GM12878 (cell line): ENCODE data around the gene ZCCHC3. TPM values are rescaled to one million over a fixed set of nuclear protein-coding genes. Genes with fewer than 3 reads are reported as not detected.
A peak's percentile ranks its signal among the peaks of the same experiment; 100 is the strongest.

Experiments
- ATAC-seq: fragments of 200-7000 bp; cut with Tn5 transposase; 3 replicates; pipeline ENCODE4 v1.9.1; 2020; ENCODE audit warnings: mild to moderate bottlenecking, moderate library complexity
- BruUV-seq: library from RNA; stranded (reverse); fragments of 400-500 nt; replicated peaks from 2 replicates; lab custom pipeline; 2021; lab: Mats Ljungman, UMichigan
- CTCF ChIA-PET: fragments of 300-600 bp; sonication (Branson Sonifier 250); formaldehyde crosslinking; extraction: SDS; loops from one replicate; lab custom pipeline; 2021; ENCODE audit warnings: inconsistent platforms; lab: Yijun Ruan, JAX
- POLR2A ChIA-PET: fragments of 350-600 bp; formaldehyde crosslinking; extraction: SDS; loops from one replicate; lab custom pipeline; 2021; ENCODE audit warnings: inconsistent platforms; lab: Charles Lee
- RAD21 ChIA-PET: fragments of 300-600 bp; sonication (Branson Sonifier 250); formaldehyde crosslinking; loops from one replicate; lab custom pipeline; 2023; ENCODE audit warnings: antibody characterized with exemption; ENCODE audit not compliant: unreplicated experiment; lab: Charles Lee
- SMC1A ChIA-PET: fragments of 300-600 bp; sonication (Branson Sonifier 250); formaldehyde crosslinking; loops from one replicate; lab custom pipeline; 2023; ENCODE audit not compliant: unreplicated experiment, uncharacterized antibody; lab: Charles Lee
- DNase-seq: peaks from one replicate; pipeline ENCODE4 v3.0.0-alpha.2; 2011; ENCODE audit warnings: low read depth, low spot score
- FAIRE-seq: peaks from 3 replicates; lab custom pipeline; 2011; peaks lifted over from hg19 to GRCh38; lab: Jason Lieb, UNC
- H2AFZ ChIP-seq: 2 replicates; pipeline ENCODE4 v1.6.0; 2011; ENCODE audit warnings: low read depth, low read length, control low read depth; ENCODE audit not compliant: control insufficient read depth
- H3K27ac ChIP-seq: 2 replicates; pipeline ENCODE4 v1.5.1; 2011; ENCODE audit warnings: control low read depth; ENCODE audit not compliant: control insufficient read depth, insufficient read depth
- H3K27me3 ChIP-seq, 2 experiments: replicated peaks in 1 of 2; 2 replicates each; pipeline versions ENCODE4 v1.6.0 to v1.6.1; 2011; ENCODE audit warnings: low read length in 1 of 2; ENCODE audit not compliant: control insufficient read depth in 2 of 2, insufficient read depth in 2 of 2
- H3K36me3 ChIP-seq, 2 experiments: 2 replicates each; pipeline ENCODE4 v1.5.1; 2011; ENCODE audit warnings: low read length in 1 of 2; ENCODE audit not compliant: control insufficient read depth in 2 of 2, insufficient read depth in 2 of 2
- H3K4me1 ChIP-seq: 2 replicates; pipeline ENCODE4 v1.6.1; 2011; ENCODE audit warnings: mild to moderate bottlenecking, low read length, moderate library complexity, mixed read lengths; ENCODE audit not compliant: control insufficient read depth, insufficient read depth
- H3K4me2 ChIP-seq: 2 replicates; pipeline ENCODE4 v1.6.0; 2011; ENCODE audit warnings: control low read depth; ENCODE audit not compliant: control insufficient read depth, insufficient read depth
- H3K4me3 ChIP-seq: fragments of 200-600 bp; sonication (generic); 2 replicates; pipeline ENCODE4 v1.5.1; 2016
- H3K79me2 ChIP-seq: 2 replicates; pipeline ENCODE4 v1.6.0; 2011; ENCODE audit warnings: low read length; ENCODE audit not compliant: control insufficient read depth, insufficient read depth
- H3K9ac ChIP-seq: 2 replicates; pipeline ENCODE4 v1.8.0; 2011; ENCODE audit warnings: low read length, control low read depth, mixed read lengths; ENCODE audit not compliant: control insufficient read depth, insufficient read depth
- H3K9me3 ChIP-seq: replicated peaks from 3 replicates; pipeline ENCODE4 v1.5.1; 2011; ENCODE audit warnings: mild to moderate bottlenecking, low read length; ENCODE audit not compliant: control insufficient read depth, insufficient read depth
- H4K20me1 ChIP-seq: 2 replicates; pipeline ENCODE4 v1.6.0; 2011; ENCODE audit not compliant: control insufficient read depth, insufficient read depth
- BCL3 ChIP-seq: IDR thresholded peaks from 2 replicates; pipeline ENCODE4 v1.6.1; 2011; ENCODE audit warnings: borderline replicate concordance, low read depth, mild to moderate bottlenecking, moderate library complexity, low read length; ENCODE audit not compliant: insufficient read depth, poor library complexity, severe bottlenecking
- BHLHE40 ChIP-seq, 2 experiments: fragments of 450-650 bp in 1 of 2; IDR thresholded peaks; 2 replicates each; pipeline ENCODE4 v1.6.1; 2011 to 2017; ENCODE audit warnings: low read depth in 2 of 2, borderline replicate concordance in 1 of 2, improper control_type of control experiment in 1 of 2, low read length in 1 of 2, mild to moderate bottlenecking in 1 of 2
- FOXM1 ChIP-seq: IDR thresholded peaks from 2 replicates; pipeline ENCODE4 v1.6.1; 2012; ENCODE audit warnings: low read depth, mild to moderate bottlenecking, inconsistent platforms, low read length, moderate library complexity
- GABPA ChIP-seq: IDR thresholded peaks from 2 replicates; pipeline ENCODE4 v1.6.1; 2014; ENCODE audit warnings: antibody characterized with exemption, low read depth, mild to moderate bottlenecking, inconsistent platforms
- MYC ChIP-seq: IDR thresholded peaks from 2 replicates; pipeline ENCODE4 v1.6.1; 2011; ENCODE audit warnings: mild to moderate bottlenecking, low read length, moderate library complexity, inconsistent platforms; ENCODE audit not compliant: insufficient read depth, insufficient replicate concordance, insufficient read length, severe bottlenecking
- PAX5 ChIP-seq: IDR thresholded peaks from 2 replicates; pipeline ENCODE4 v1.6.1; 2011; ENCODE audit warnings: low read depth, low read length, borderline replicate concordance
- PAX8 ChIP-seq: fragments of 450-650 bp; IDR thresholded peaks from 2 replicates; pipeline ENCODE4 v1.6.1; 2017; ENCODE audit warnings: mild to moderate bottlenecking, moderate library complexity
- RB1 ChIP-seq: fragments of 450-650 bp; formaldehyde crosslinking; IDR thresholded peaks from 2 replicates; pipeline ENCODE4 v1.6.1; 2017; ENCODE audit warnings: mild to moderate bottlenecking, borderline replicate concordance
- SMAD1 ChIP-seq: fragments of 450-650 bp; IDR thresholded peaks from 2 replicates; pipeline ENCODE4 v1.6.1; 2018; ENCODE audit warnings: mild to moderate bottlenecking, low read depth; ENCODE audit not compliant: partially characterized antibody
- SREBF2 ChIP-seq: IDR thresholded peaks from 2 replicates; pipeline ENCODE4 v1.6.1; 2012; ENCODE audit warnings: mild to moderate bottlenecking, low read length
- TARDBP ChIP-seq: IDR thresholded peaks from 2 replicates; pipeline ENCODE4 v1.6.1; 2016; ENCODE audit warnings: borderline replicate concordance
- ZNF217 ChIP-seq: fragments of 450-650 bp; IDR thresholded peaks from 2 replicates; pipeline ENCODE4 v1.6.1; 2017; ENCODE audit warnings: antibody characterized with exemption, mild to moderate bottlenecking
- ZNF384 ChIP-seq: IDR thresholded peaks from 2 replicates; pipeline ENCODE4 v1.6.1; 2012; ENCODE audit warnings: low read depth, mild to moderate bottlenecking, low read length, improper control_type of control experiment, borderline replicate concordance
- ZSCAN29 ChIP-seq: fragments of 450-650 bp; IDR thresholded peaks from 2 replicates; pipeline ENCODE4 v1.6.1; 2017; ENCODE audit warnings: mild to moderate bottlenecking, moderate library complexity
- WGBS: methylation state at CpG from one replicate; pipeline ENCODE4 v1.1.6; 2016; ENCODE audit warnings: low lambda C conversion rate; ENCODE audit not compliant: insufficient replicate concordance, insufficient coverage; ENCODE audit errors: missing lambda C conversion rate; 5-methylcytosine and 5-hydroxymethylcytosine counted together
- in situ Hi-C: fragments of 300-500 bp; cut with MboI; formaldehyde crosslinking; loops from 9 replicates; pipeline ENCODE4 v1.14.3; 2018; ENCODE audit warnings: mixed read lengths
- intact Hi-C: fragments of 100-400 bp; cut with micrococcal nuclease; formaldehyde crosslinking; loops from one replicate; pipeline ENCODE4 v1.14.2; 2022; ENCODE audit not compliant: unreplicated experiment
- polyA plus RNA-seq, 11 experiments: library from polyadenylated mRNA; depleted of rRNA in 4 of 11; unstranded in 6 of 11; stranded (reverse) in 5 of 11; fragments of >200 nt; fragmentation: Nextera tagmentation in 4 of 11; fragmentation: Illumina TruSeq in 1 of 11; extraction: Ambion mirVana in 4 of 11; extraction: Trizol in 1 of 11; gene quantifications; 1 replicate in 1 of 11; 2 replicates in 10 of 11; pipeline versions ENCODE4 v1.2.1 to v1.2.3, GENCODE V29; 2011 to 2016; ENCODE audit warnings: inconsistent platforms in 2 of 11, missing spikeins in 2 of 11, low read depth in 1 of 11
- total RNA-seq, 4 experiments: library from RNA; depleted of rRNA in 3 of 4; stranded (reverse); fragments of >200 nt in 3 of 4; fragmentation: Illumina TruSeq in 1 of 4; extraction: Trizol in 1 of 4; gene quantifications; 2 replicates each; pipeline versions ENCODE4 v1.2.1 to v1.2.3, GENCODE V29; 2013 to 2021
- TF ChIP-seq, protein P1 (sequence below): fragments of 450-650 bp; IDR thresholded peaks from 2 replicates; pipeline ENCODE4 v1.6.1; 2016; ENCODE audit warnings: mild to moderate bottlenecking, moderate library complexity, borderline replicate concordance
- TF ChIP-seq, protein P2 (sequence below): IDR thresholded peaks from 2 replicates; pipeline ENCODE4 v1.6.1; 2012; ENCODE audit warnings: low read depth, low read length, improper control_type of control experiment

The ZCCHC3 gene
- total and polyA plus RNA-seq, 10 of the 15 experiments (the other 5 are each of a cell fraction or from before 2014, with no cell fraction given): 5.3 to 36.1 (median 17.2) TPM

- H2AFZ ChIP-seq: peak overlapping the region; percentile 73
- no peaks in the 10 kb centered on the region for H3K9me3 ChIP-seq
- RAD21 ChIA-PET: interaction anchor here (0.6 to 1.3 kb wide), 2 partner anchors 20 to 196 kb away, joined by 3 to 4 read pairs; partner anchors contain the start of gene CSNK2A1
- TSS peak; percentile 55 for BruUV-seq
- H3K4me1 ChIP-seq: 0 out of 2 replicates have a peak, but pooled peaks cover 3% of the 10 kb centered on the region
- in situ Hi-C loops (no loop called here), intact Hi-C loops (no loop called here)
- 0% methylated on average over 13 of the region's 61 CpGs for WGBS
- H3K9ac ChIP-seq: peak overlapping the region; percentile 70
- no peaks in the 10 kb centered on the region; a peak in 2 of 4 replicates for H3K36me3 ChIP-seq
- FAIRE-seq (peak; percentile 78), ATAC-seq (peak; percentile 89), DNase-seq (peak; percentile 64)
- H3K79me2 ChIP-seq: peaks cover 4% of the 10 kb centered on the region; the same call in 1 of the 2 replicates
- H3K4me3 ChIP-seq: peak overlapping the region; percentile 83
- H3K27me3 ChIP-seq: no peaks in the 10 kb centered on the region
- SMC1A ChIA-PET: no interaction called here
- H4K20me1 ChIP-seq: no peaks in the 10 kb centered on the region
- CTCF ChIA-PET: interaction anchor here (0.8 to 3.6 kb wide), 2 partner anchors 17 to 24 kb away, joined by 3 to 27 read pairs; no protein-coding TSS in a partner anchor
- H3K4me2 ChIP-seq: peak overlapping the region; percentile 83
- H3K27ac ChIP-seq: peak overlapping the region; percentile 73
- POLR2A ChIA-PET: interaction anchor here (1.0 to 1.7 kb wide), 3 partner anchors 22 to 51 kb away, joined by 3 to 9 read pairs (median 3); partner anchors contain the start of genes SOX12 and ZCCHC3
- TF ChIP-seq PAX8: no peak
- peak; percentile 39; the same call in 1 of the 2 replicates for TF ChIP-seq RB1
- no peak for TF ChIP-seq ZNF217
- no peak for TF ChIP-seq ZSCAN29
- TF ChIP-seq, protein P1, sequence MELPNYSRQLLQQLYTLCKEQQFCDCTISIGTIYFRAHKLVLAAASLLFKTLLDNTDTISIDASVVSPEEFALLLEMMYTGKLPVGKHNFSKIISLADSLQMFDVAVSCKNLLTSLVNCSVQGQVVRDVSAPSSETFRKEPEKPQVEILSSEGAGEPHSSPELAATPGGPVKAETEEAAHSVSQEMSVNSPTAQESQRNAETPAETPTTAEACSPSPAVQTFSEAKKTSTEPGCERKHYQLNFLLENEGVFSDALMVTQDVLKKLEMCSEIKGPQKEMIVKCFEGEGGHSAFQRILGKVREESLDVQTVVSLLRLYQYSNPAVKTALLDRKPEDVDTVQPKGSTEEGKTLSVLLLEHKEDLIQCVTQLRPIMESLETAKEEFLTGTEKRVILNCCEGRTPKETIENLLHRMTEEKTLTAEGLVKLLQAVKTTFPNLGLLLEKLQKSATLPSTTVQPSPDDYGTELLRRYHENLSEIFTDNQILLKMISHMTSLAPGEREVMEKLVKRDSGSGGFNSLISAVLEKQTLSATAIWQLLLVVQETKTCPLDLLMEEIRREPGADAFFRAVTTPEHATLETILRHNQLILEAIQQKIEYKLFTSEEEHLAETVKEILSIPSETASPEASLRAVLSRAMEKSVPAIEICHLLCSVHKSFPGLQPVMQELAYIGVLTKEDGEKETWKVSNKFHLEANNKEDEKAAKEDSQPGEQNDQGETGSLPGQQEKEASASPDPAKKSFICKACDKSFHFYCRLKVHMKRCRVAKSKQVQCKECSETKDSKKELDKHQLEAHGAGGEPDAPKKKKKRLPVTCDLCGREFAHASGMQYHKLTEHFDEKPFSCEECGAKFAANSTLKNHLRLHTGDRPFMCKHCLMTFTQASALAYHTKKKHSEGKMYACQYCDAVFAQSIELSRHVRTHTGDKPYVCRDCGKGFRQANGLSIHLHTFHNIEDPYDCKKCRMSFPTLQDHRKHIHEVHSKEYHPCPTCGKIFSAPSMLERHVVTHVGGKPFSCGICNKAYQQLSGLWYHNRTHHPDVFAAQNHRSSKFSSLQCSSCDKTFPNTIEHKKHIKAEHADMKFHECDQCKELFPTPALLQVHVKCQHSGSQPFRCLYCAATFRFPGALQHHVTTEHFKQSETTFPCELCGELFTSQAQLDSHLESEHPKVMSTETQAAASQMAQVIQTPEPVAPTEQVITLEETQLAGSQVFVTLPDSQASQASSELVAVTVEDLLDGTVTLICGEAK: peak; percentile 64
- peak; percentile 72; the same call in 1 of the 2 replicates for TF ChIP-seq PAX5
- TF ChIP-seq SMAD1: no peak
- peak; percentile 95 to 99 for TF ChIP-seq BHLHE40 (IDR thresholded peaks at IDR 0.05; ENCODE audit: borderline replicate concordance in 1 of 2, low read depth in 2 of 2, low read length in 1 of 2)
- no peak for TF ChIP-seq SREBF2
- TF ChIP-seq MYC: no peak
- TF ChIP-seq FOXM1: no peak
- TF ChIP-seq, protein P2, sequence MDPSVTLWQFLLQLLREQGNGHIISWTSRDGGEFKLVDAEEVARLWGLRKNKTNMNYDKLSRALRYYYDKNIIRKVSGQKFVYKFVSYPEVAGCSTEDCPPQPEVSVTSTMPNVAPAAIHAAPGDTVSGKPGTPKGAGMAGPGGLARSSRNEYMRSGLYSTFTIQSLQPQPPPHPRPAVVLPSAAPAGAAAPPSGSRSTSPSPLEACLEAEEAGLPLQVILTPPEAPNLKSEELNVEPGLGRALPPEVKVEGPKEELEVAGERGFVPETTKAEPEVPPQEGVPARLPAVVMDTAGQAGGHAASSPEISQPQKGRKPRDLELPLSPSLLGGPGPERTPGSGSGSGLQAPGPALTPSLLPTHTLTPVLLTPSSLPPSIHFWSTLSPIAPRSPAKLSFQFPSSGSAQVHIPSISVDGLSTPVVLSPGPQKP: peak; percentile 74; the same call in 1 of the 2 replicates
- TF ChIP-seq BCL3: no peak
- no peak for TF ChIP-seq ZNF384
- TF ChIP-seq TARDBP: no peak
- peak; percentile 67 for TF ChIP-seq GABPA
Measured at GRCh38 chr20:347640-348484, 50.5 kb downstream of the ZCCHC3 start.
